HG03108 (cell line): Measurements from ENCODE around the gene RPTOR.

Experiments used
- ATAC-seq: cut with Tn5 transposase; IDR thresholded peaks from one replicate; pipeline ENCODE4 v1.9.1; 2021; ENCODE audit warnings: moderate library complexity; ENCODE audit not compliant: unreplicated experiment

The RPTOR gene

DNA sequence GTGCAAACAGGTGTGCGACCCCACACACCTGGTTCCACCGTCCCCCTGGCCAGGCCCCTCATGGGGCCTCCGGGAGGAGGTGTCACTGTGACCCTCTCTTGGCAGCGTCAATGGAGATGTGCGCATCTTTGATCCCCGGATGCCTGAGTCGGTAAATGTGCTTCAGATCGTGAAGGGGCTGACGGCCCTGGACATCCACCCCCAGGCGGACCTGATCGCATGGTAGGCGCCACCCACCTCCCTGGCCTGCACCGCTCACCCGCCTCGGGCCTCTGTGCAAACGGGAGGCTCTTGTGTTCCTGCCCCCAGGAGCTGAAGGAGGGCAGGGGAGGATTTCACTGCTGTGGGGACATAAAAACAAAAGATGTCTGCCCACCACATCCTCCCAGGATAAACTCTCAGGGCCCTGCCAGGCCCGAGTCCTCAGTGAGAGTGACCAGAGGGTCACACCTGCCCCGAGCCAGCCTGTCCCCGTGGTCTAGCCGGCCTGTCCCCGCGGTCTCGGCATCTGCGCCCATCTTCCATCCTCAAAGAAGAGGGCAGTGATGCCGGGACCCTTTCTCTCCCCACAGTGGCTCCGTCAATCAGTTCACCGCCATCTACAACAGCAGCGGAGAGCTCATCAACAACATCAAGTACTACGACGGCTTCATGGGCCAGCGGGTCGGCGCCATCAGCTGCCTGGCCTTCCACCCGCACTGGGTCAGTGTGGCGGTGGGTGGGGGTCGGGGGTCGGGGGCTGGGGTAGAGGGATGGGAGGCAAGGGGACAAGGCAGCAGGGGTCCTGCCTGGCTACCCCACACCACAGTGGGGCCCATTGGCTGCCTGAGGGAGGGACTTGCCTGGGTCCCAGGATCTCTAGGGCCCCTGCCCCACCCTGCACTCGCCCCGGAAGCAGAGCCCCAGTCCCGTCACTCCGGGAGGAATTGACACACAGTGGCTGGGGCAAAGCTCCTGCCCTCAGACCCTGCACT lies 418.0 kb downstream of the RPTOR start:
- ATAC-seq: no peak

DNA sequence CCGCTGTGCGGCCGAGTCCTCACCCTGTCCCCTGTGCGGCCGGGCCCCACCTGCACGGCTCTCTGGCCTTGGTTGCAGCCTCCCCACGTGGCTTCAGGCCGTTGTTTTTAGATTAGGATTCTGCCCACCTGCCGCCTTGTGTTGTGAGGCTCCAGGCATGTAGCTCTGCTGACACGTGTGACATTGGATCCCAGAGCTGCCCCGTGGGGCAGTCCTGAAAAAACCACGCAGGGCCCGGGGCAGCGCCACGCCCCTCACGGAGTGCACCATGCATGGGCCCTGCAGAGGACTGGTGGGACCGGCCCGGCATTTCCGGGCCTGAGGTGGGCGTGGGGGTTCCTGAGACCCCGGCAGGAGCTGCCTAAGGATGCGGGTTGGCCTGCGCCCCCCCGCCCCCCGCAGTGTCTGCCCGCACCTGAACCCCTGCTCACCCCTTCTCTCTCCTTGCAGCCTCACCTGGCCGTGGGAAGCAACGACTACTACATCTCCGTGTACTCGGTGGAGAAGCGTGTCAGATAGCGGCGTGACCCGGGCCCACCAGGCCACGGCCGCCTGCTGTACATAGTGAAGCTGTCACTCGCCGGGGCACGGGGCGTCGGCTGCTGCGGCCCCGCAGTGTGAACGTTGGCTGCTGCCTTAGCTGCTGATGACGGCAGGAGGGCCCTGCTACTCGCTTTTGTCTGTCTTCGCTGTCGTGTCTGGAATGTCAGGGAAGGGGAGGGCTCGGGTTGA lies 419.3 kb downstream of the RPTOR start:
- no peak for ATAC-seq

DNA sequence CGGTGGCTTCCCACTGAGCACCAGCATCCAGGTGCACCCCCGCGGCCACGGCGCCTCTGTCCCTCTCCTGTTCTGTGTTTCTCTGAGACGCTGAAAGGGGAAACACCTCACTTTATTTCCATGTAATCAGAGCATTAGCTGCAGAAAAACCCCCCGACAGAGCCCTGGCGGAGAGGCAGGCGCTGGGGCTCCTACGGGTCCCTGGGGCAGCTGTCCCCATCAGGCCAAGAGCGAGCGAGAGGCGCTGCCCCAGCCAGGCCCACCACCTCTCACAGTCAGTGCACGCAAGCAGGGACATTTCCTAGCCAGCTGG lies 419.9 kb downstream of the RPTOR start:
- no peak for ATAC-seq

DNA sequence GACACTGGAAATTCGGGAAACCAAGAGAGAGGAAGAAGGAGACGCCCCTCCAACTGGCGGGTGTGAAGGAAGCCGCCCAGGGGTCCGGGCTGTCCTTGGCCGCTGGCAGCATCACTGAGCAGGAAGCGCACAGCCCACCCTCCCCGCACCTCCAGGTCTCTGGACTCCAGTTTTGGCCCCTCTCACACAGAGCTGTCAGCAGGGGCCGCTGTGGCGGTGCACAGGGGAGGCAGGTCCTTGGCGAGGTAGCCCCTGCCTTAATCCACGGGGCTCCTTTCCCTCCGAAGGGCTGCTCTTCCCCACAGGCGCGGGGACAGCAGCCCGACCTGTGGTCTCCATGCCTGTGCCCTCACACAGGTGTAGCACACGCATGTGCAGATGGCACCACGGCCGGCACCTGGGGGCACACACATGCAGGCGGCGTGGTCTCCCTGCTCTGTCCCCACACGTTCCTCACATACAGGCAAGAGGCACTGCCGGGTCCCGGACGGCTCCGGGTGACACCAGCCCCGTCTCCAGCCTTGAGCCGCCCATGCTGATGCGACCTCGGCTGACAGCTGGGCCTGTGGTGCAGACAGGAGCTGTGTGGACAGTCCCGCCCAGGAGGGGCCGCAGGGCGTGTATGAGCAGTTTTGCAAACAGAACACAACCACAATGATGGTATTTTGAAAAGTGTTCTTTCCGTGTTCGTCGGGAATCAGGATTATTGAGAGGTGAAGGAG lies 420.4 kb downstream of the RPTOR start:
- no peak for ATAC-seq

DNA sequence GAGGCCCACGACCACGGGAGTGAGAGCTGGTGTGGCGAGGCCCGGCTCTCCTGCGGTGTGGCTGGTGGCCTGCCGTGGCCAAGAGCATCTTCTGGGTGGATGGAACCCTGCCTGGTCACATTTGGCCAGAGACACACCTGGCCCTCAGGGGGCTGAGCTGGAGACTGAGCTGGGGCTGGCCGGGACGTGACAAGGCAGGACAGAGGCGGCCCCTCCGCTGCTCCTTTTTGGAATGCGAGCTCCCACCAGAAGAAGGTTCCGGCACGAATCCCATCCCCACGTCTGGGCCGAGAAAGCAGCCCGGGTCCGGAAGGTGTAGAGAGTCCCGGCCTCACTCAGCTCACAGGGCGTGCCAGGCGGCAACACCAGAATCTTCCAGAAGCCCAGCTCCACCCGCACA lies 421.0 kb downstream of the RPTOR start:
- no peak for ATAC-seq

DNA sequence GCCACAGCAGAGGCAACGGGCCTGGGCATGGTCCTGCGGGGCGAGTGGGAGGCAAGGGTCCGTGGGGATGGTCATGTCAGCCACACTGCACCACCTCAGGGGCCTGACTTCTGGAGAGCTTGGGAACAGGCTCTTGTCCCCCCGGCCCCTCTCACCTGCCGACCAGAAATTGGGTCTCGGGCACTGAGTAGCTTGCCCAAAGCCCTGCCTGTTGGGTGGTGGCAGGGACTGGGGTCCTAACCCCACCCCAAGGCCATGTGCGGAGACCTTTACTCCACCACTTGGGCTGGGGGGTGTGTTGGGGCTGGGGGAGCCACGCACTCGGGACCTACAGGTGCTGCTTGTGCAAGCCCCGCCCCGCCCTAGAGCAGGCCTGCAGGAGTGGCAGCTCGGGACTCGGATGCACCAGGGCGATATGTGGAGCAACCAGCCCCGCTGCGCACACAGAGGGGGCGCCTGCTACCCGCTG lies 422.8 kb downstream of the RPTOR start:
- no peak for ATAC-seq

DNA sequence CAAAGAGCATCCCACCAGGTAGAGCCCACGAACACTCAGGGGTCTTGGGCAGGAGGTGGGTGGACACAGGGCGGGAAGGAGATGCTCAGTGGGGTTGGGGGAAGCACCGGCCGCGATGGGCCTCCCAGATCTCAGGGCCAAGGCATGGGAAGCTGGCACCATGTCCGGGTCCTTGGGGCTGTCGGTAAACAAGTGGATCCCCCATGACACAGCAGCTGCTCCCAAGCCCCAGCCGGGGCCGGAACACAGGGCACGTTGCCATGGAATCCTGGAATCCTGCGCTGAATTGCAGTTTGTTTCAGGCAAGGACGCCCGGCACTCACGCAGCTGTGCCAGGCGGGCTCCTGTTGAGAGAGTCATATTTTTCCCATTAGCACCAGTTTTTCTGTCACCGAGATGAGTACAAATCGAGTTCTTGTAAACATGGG lies 424.0 kb downstream of the RPTOR start:
- no peak for ATAC-seq

DNA sequence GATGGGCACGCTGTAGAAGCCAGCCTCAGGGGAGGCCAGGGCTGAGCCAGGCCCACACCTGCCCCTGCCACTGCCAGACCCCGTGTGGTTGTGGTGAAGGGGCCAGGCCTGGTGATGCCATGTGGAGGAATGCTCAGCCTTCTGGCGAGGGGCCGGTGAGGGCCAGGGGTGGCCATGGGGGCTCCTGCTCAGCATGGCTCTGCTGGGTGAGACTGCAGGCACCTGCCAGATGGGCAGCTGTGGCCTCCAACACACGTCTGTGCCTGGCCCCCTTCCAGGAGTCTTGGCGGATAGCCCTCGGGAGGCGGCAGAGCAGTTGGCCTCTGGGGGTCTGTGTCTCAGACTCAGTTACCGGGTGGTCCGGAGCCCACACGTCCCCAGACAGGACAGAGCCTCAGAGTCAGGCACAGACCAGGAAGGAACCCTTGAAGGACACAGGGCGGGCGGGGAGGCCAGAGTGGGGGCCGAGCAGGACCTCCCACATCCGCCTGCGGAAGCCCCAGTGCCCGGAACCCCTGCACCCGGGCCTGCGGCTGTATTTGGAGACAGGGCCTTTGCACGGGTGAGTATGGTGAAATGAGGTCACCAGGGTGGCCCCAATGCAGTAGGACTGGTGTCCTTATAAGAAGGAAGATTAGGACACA lies 424.5 kb downstream of the RPTOR start:
- no peak for ATAC-seq

DNA sequence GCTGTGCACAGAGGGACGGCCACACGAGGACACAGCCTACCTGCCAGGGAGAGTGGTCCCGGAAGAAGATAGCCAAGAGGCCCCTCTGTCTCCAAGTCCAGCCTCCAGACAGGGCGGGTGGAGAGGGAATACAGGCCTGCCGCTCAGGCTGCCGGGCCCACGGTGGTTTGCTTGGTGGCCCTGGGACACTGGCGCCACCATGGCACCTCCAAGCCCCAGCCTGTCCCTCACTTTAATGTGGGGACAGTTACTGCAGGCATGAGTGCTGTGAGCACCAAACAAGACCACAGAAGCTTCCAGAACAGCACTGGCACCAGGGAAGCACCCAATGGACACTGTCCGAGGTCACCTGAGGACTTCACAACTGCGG lies 425.0 kb downstream of the RPTOR start:
- no peak for ATAC-seq

DNA sequence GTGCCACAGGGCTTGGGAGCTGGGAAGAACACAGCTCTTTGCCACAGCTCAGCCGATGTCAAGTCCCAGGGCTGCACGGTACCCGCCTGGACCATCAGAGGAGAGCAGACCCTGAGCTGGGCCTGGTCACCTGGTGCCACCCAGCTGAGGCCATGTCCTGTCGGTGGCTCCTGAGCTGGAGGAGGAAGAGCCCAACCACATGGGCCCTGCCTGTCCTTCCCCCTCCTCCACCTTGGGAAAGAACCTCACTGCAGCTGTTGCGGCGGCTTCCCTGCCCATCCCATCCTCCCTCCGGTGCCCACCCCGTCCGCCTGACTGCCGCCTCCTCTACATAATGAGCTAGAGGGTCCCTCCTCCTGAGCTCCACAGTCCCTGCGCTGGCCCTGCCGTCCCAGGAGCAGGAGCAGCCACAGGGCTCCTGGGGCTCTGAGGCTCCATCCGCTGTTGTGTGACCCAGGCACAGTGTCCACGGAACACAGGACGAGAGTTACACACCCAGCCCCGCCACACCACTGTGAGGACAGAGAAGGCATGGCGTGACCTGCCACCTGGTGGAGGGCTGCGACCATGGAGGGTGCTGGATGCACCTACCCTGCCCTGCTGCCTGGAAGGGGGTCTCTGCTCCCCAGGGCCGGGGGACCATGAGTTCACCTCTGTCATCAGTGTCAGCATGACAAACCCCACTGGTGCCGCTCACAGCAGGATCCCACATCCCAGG lies 425.6 kb downstream of the RPTOR start:
- no peak for ATAC-seq

DNA sequence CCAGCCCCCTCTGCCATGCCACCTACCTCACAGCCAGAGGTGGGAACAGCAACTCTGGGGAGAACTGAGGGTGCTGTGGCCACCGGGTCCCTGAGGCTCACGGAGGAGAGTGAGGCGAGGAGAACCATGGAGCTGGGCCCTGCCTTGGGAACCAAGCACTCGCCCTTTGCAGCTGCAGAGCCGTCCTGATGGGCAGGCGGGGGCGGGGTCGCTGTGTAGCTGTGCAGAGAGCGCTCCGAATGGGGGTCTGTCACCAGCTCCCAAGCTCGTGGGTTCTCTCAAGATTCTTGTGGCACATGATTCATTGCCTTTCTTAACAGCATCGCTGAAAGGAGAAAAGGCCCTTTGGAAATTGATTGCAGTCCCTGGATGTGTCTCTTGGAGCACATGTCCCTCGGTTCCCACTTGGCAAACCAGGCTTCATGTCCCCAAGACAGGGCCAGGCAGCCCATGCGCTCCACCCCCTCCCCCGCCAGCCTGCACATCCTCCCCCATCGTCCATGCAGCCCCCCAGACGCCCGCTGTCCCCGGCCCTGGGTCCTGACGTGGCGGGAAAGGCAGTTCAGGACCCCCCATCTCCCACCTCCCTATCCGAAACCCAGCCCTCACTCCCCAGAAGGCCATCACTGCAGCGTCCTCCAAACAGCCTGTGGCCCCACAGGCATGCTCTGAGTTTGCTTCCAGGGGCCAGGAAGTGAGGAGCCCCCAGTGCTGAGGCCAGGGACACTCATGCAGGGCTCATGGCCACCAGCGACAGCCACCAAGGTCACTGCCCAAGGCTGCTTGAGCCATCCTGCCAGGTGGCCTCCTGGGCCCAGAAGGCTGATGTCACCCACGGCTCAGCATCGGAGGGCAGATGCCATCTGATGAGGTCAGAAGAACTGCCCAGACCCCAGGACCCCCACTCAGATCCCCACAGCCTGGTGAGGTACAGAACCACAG lies 426.4 kb downstream of the RPTOR start:
- ATAC-seq: no peak

DNA sequence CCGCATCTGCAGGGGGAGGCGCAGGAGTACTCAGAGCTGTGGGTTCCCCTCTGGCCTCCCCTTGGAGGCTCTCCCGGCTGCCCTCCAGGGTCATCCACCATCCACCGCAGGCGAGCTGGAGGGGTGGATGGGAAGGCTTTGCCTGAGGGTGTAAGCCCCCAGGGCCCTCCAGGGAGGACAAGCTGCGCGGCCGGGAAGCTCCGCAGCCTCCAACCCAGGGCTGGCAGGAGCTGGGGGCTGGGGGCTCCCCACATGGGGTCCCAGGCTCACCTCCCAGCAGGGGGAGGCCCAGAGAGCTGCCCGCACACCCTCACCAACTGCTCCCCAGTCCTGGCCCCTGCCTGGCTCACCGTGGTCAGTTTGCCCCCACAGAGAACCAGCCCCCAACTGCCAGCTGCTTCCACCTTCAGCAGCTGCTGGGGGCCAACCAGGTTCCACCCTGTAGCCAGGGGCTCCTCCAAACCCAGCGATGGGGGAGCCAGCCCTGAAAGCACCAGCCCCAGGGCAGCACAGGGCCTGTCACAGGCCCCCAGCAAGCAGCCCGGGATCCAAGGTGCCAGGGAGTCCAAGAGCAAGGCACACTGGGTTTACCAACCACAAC lies 427.2 kb downstream of the RPTOR start:
- no peak for ATAC-seq

DNA sequence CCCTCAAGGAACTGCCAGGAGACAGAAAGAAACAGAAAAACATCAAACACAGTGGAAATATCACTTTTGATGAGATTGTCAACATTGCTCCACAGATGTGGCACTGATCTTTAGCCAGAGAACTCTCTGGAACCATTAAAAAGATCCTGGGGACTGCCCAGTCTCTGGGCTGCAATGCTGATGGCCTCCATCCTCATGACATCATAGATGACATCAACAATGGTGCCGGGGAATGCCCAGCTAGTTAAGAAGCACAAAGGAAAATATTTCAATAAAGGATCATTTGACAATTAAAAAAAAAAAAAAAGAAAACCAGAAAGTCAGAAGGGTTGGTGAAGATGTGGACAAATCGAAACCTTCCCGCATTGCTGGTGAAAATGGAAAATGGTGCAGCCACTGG lies 432.1 kb downstream of the RPTOR start:
- ATAC-seq: no peak

DNA sequence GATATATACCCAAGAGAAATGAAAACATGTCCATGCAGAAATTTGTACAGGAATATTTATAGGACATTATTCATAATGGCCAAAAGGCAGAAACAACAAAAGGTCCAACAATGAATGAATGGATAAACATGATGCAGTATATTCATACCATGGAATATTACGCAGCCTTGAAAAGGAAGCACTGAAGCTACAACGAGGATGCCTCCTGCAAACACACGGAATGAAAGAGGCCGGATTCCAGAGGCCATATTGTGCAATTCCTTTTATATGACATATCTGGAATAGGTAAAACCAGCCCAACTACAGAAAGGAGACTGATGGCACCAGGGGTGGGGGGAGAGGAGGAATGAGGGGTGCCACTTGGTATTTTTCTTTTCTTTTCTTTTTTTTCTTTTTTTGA lies 432.5 kb downstream of the RPTOR start:
- no peak for ATAC-seq

DNA sequence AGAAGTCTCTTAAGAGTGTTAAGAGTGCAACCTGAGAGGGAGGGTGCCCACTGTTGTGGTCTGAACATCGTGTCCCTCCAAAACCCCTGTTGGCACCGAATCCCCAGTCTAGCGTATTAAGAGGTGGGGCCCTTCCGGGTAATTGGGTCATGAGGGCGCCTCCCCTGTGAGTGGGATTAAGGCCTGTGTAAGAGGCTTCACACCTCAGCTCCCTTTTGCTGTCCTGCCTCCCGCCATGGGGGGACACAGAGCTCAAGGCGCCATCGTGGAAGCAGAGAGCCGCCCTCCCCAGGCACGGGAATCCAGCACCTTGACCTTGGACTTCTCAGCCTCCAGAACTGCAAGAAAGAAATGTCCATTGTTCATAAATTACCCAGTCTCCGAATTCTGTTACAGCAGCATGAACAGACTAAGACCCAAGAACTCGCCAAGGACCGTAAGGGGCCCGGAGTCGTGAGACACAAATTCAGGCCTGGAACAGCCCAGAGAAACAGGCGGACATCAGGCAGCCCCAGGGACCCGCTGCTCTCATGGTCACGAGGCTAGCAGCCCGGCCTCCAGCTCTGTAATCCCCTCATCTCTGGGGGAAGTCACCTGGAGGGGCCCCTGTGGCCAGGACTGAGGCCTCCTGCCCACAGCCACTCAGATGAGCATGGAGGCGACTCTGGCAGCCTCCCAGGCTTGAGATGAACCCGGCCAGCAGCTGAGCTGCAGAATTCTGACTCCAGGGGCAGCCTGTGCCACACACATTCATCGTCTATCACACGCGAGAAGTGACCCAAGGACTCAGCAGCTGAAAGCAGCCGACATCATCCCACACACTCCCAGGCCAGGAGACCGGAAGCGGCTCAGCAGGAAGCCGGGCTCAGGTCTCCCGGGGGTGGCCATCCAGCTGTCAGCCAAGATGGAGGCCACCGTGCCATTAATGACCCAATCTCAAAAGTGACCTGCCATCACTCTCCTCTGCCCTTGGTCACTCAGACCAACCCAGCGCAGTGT lies 434.2 kb downstream of the RPTOR start:
- ATAC-seq: no peak

DNA sequence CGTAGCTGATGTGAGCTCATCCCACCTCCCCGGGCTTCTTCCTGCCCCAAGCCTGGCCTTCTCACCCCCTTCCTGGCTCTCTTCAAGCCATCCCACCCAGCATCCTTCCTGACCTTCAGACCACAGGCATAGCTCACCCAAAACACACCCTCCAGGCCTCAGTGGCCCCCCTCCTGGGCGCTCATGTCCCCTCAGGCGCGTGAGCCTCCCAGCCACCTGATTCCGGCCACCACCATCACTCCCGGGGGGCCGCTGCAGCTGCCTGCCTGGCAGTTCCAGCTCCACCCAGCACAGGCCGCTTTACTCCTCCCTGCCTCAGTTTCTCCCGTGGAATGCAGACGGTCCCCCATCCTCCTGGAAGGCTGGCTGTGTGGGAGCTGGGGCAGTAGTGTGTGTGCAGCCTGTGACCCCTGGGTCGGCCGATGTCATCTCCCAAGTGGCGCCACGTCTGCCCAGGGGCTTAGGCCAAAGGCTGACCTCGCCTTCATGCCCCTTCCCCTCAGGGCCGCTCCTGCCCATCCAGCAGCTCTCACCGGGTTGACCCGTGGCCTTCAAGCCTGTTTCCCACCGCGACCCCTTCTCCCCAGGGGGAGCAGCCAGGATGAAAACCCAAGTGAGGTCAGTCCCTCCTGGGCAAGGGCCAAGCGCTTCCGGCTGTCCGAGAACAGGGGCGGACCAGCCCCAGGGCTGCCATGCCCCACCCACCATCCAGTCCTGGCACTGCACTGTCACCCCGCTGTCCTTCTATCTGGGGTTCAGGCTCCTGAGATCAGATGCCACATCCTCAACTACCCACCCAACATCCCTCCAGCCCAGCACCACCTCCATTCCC lies 435.1 kb downstream of the RPTOR start:
- ATAC-seq: no peak
